ENCODE results near the gene AMZ2.

Gene AMZ2

GRCh38 chr17:68296217-68297191, 48.7 kb downstream of the AMZ2 start:
- TF ChIP-seq CTCF (IDR thresholded peaks at IDR 0.05; ENCODE audit: control insufficient read depth, insufficient read depth, low read depth, low read length, missing control alignments): no peak
- no peak overlapping the region for H3K4me3 ChIP-seq (ENCODE audit: control insufficient read depth, low read depth, low read length)
- no peak for DNase-seq (ENCODE audit: low read depth)

GRCh38 chr17:68297195-68297594, 49.4 kb downstream of the AMZ2 start:
- DNase-seq (ENCODE audit: low read depth): no peak
- no peak for TF ChIP-seq CTCF (IDR thresholded peaks at IDR 0.05; ENCODE audit: control insufficient read depth, insufficient read depth, low read depth, low read length, missing control alignments)
- no peak overlapping the region for H3K4me3 ChIP-seq (ENCODE audit: control insufficient read depth, low read depth, low read length)

GRCh38 chr17:68298601-68299000, 50.8 kb downstream of the AMZ2 start:
- DNase-seq (ENCODE audit: low read depth): no peak
- no peak overlapping the region for H3K4me3 ChIP-seq (ENCODE audit: control insufficient read depth, low read depth, low read length)
- TF ChIP-seq CTCF (IDR thresholded peaks at IDR 0.05; ENCODE audit: control insufficient read depth, insufficient read depth, low read depth, low read length, missing control alignments): no peak

- H3K4me3 ChIP-seq (ENCODE audit: control insufficient read depth, low read depth, low read length): no peak overlapping the region
- TF ChIP-seq CTCF (IDR thresholded peaks at IDR 0.05; ENCODE audit: control insufficient read depth, insufficient read depth, low read depth, low read length, missing control alignments): no peak
- DNase-seq (ENCODE audit: low read depth): no peak
Observed at GRCh38 chr17:68299817-68300216, 52.0 kb downstream of the AMZ2 start.

GRCh38 chr17:68301438-68301959, 53.7 kb downstream of the AMZ2 start:
- no peak for DNase-seq (ENCODE audit: low read depth)
- no peak overlapping the region for H3K4me3 ChIP-seq (ENCODE audit: control insufficient read depth, low read depth, low read length)
- no peak for TF ChIP-seq CTCF (IDR thresholded peaks at IDR 0.05; ENCODE audit: control insufficient read depth, insufficient read depth, low read depth, low read length, missing control alignments)

GRCh38 chr17:68302066-68302564, 54.3 kb downstream of the AMZ2 start:
- no peak for DNase-seq (ENCODE audit: low read depth)
- H3K4me3 ChIP-seq (ENCODE audit: control insufficient read depth, low read depth, low read length): no peak overlapping the region
- TF ChIP-seq CTCF (IDR thresholded peaks at IDR 0.05; ENCODE audit: control insufficient read depth, insufficient read depth, low read depth, low read length, missing control alignments): no peak
